ENCODE measurements around the gene ITGB2. TPM values are rescaled to one million over a fixed set of nuclear protein-coding genes. Genes with fewer than 3 reads are reported as not detected.

Gene ITGB2
- total RNA-seq, 4 donors from 2014 or later = 33.2 to 110 (median 44.0) TPM

DNA sequence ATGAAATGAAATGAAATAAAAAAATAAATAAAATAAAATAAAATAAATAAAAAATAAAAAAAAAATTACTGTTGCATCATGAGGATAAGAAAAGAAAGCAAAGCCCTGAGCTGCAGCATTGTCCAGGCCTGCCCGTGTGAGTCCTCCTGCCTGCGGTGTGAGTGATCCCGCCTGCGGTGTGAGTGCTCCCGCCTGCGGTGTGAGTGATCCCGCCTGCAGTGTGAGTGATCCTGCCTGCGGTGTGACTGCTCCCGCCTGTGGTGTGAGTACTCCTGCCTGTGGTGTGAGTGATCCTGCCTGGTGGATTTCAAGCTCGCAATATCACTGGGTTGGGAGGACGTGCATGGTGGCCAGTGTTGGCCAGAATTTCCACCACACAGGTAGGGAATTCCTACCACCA, 24.8 kb downstream of the ITGB2 start:
- Histone ChIP-seq H3K4me3 (no peak overlapping the region), H3K27ac (replicated peaks in 1 of 4) (no peak overlapping the region), H3K27me3 (peaks cover 0 to 10% (median 0%) of the 10 kb centered on the region in 4 donors), H3K36me3 (peaks cover 0 to 13% (median 0%) of the 10 kb centered on the region in 4 donors), H3K9me3 (no peaks in the 10 kb centered on the region), H3K4me1 (no peaks in the 10 kb centered on the region)
- TF ChIP-seq POLR2A (IDR thresholded peaks at IDR 0.05; ENCODE audit: low read depth) = no peak
- no peak for TF ChIP-seq POLR2AphosphoS5 (IDR thresholded peaks at IDR 0.05)
- TF ChIP-seq, protein P1, sequence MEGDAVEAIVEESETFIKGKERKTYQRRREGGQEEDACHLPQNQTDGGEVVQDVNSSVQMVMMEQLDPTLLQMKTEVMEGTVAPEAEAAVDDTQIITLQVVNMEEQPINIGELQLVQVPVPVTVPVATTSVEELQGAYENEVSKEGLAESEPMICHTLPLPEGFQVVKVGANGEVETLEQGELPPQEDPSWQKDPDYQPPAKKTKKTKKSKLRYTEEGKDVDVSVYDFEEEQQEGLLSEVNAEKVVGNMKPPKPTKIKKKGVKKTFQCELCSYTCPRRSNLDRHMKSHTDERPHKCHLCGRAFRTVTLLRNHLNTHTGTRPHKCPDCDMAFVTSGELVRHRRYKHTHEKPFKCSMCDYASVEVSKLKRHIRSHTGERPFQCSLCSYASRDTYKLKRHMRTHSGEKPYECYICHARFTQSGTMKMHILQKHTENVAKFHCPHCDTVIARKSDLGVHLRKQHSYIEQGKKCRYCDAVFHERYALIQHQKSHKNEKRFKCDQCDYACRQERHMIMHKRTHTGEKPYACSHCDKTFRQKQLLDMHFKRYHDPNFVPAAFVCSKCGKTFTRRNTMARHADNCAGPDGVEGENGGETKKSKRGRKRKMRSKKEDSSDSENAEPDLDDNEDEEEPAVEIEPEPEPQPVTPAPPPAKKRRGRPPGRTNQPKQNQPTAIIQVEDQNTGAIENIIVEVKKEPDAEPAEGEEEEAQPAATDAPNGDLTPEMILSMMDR (IDR thresholded peaks at IDR 0.05) = no peak
- no peak for TF ChIP-seq EP300 (IDR thresholded peaks at IDR 0.05)
- no peak for DNase-seq (ENCODE audit: extremely low spot score)
- 90% methylated on average over 11 of the region's 11 CpGs for WGBS
- intact Hi-C loops (cut with DNase I) = no loop called here

DNA sequence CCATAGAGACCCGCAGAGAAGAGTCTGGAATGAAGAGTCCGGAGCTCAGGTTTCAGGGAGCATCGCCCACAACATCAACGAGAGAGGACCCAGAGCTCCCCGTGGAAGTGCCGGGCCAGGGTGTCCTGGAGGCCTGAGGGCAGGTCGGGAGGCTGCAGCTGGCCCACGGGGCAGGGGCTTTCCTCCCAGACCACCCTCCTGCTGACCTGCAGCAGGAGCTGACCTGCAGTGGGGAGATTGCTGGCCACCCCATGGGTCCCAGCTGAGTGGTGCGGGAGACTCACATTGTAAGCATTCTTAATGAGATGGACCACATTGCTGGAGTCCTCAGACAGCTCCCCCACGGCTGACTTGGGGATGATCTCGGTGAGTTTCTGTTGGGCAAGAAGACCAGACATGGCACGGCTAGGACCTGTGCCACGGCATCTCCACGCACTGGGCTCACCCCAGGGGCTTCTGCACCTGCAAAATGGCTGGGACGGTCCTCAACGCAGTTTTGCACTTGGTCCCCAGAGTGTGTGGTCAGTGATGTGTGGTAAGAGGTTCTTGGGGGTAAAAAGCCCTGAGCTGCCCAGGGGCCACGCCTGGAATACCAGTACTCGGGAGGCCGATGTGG, 25.9 kb downstream of the ITGB2 start:
- Histone ChIP-seq H3K4me3 (no peak overlapping the region), H3K9me3 (no peaks in the 10 kb centered on the region), H3K27me3 (peaks cover 0 to 21% (median 0%) of the 10 kb centered on the region in 4 donors), H3K27ac (replicated peaks in 1 of 4) (no peak overlapping the region), H3K4me1 (no peaks in the 10 kb centered on the region), H3K36me3 (peaks cover 0 to 7% (median 0%) of the 10 kb centered on the region in 4 donors)
- TF ChIP-seq, protein P1 (IDR thresholded peaks at IDR 0.05) = no peak
- TF ChIP-seq EP300 (IDR thresholded peaks at IDR 0.05) = no peak
- no peak for TF ChIP-seq POLR2AphosphoS5 (IDR thresholded peaks at IDR 0.05)
- no peak for TF ChIP-seq POLR2A (IDR thresholded peaks at IDR 0.05; ENCODE audit: low read depth)
- no peak for DNase-seq (ENCODE audit: extremely low spot score)
- 76% methylated on average over 10 of the region's 19 CpGs for WGBS
- intact Hi-C loops (cut with DNase I) = loop anchor here (5.0 kb wide), 1 partner anchor 38 kb away; no protein-coding TSS in a partner anchor

DNA sequence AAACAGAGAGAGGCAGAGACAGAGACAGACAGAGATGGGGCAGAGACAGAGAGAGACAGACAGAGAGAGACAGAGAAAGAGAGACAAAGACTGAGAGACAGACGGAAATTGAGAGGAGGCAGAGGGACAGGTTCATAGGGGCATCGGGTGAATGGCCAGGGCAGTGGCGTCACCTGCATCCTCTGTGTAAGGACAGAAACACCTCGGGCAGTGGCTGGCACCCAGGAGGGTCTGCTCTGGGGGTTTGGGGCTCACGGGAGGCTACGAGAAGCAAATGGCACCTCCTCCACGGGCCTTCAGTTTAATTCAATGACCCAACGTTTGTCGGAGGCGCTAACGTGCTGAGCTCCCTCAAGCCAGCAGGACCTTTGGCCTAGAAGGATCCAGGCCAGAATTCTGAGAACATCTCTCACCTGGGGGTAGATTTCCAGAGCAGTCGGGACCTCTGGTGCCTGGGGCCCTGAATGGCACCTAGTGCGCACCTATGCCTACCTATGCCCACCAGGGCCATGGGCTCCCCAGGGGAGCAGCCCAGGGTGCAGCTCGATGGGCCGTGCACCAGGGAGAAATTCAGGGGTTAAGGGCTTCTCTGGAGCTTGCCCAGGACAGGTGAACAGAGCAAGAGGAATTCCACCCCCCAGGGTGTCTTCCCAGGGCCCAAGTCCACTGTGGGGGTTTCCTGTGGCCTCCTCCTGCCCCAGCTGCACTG, 26.6 kb downstream of the ITGB2 start:
- Histone ChIP-seq H3K4me1 (no peaks in the 10 kb centered on the region), H3K9me3 (no peaks in the 10 kb centered on the region), H3K4me3 (no peak overlapping the region), H3K27ac (replicated peaks in 1 of 4) (no peak overlapping the region), H3K36me3 (peaks cover 0 to 4% (median 0%) of the 10 kb centered on the region in 4 donors), H3K27me3 (peaks cover 0 to 21% (median 0%) of the 10 kb centered on the region in 4 donors)
- WGBS = 87% methylated on average over 4 of the region's 15 CpGs
- no peak for DNase-seq (ENCODE audit: extremely low spot score)
- intact Hi-C loops (cut with DNase I) = loop anchor here (5.0 kb wide), 1 partner anchor 38 kb away; no protein-coding TSS in a partner anchor
- TF ChIP-seq POLR2AphosphoS5 (IDR thresholded peaks at IDR 0.05) = no peak
- no peak for TF ChIP-seq POLR2A (IDR thresholded peaks at IDR 0.05; ENCODE audit: low read depth)
- TF ChIP-seq EP300 (IDR thresholded peaks at IDR 0.05) = no peak
- TF ChIP-seq, protein P1 (IDR thresholded peaks at IDR 0.05) = no peak

DNA sequence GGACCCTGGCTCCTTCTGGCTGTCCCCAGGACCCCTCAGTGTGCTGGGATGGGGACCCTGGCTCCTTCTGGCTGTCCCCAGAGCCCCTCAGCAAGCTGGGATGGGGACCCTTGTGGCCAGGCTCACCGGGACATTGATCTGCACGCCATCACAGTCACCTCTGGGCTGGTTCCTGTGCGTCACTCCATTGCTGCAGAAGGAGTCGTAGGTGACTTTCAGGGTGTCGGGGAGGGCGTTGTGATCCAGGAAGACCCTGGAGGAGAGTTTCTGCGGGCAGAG, 27.5 kb downstream of the ITGB2 start:
- intact Hi-C loops (cut with DNase I) = loop anchor here (5.0 kb wide), 1 partner anchor 39 kb away; no protein-coding TSS in a partner anchor
- H3K4me3 ChIP-seq = no peak overlapping the region
- peaks cover 0 to 29% (median 0%) of the 10 kb centered on the region in 4 donors for H3K27me3 ChIP-seq
- no peak for DNase-seq (ENCODE audit: extremely low spot score)
- H3K36me3 ChIP-seq = no peaks in the 10 kb centered on the region
- 86% methylated on average over 7 of the region's 7 CpGs for WGBS
- no peak overlapping the region for H3K27ac ChIP-seq (replicated peaks in 1 of 4)
- no peaks in the 10 kb centered on the region for H3K4me1 ChIP-seq
- no peaks in the 10 kb centered on the region for H3K9me3 ChIP-seq
- TF ChIP-seq, protein P1 (IDR thresholded peaks at IDR 0.05) = no peak
- TF ChIP-seq POLR2AphosphoS5 (IDR thresholded peaks at IDR 0.05) (no peak), POLR2A (IDR thresholded peaks at IDR 0.05; ENCODE audit: low read depth) (no peak), EP300 (IDR thresholded peaks at IDR 0.05) (no peak)
